ENCODE measurements around the gene POU2AF1. TPM values are rescaled to one million over a fixed set of nuclear protein-coding genes. Genes with fewer than 3 reads are reported as not detected.

POU2AF1 gene
- total RNA-seq, 1 donor from 2014 or later = not detected

GRCh38 chr11:111363985-111364384, 15.1 kb downstream of the POU2AF1 start:
- no peak overlapping the region for H3K4me3 Mint-ChIP-seq (ENCODE audit: unreplicated experiment)
- H3K36me3 Mint-ChIP-seq (ENCODE audit: low read depth) = no peaks in the 10 kb centered on the region
- H3K4me1 Mint-ChIP-seq (ENCODE audit: low read depth) = no peaks in the 10 kb centered on the region
- H3K27ac Mint-ChIP-seq (ENCODE audit: unreplicated experiment) = no peak overlapping the region
- peaks cover 7% of the 10 kb centered on the region for H3K27me3 Mint-ChIP-seq (ENCODE audit: low read depth)
- DNase-seq (ENCODE audit: low spot score) = no peak
- no peak for TF ChIP-seq CTCF (IDR thresholded peaks at IDR 0.05)
- H3K9me3 Mint-ChIP-seq (ENCODE audit: low read depth) = no peaks in the 10 kb centered on the region

GRCh38 chr11:111362887-111363411, 16.1 kb downstream of the POU2AF1 start:
- Mint-ChIP-seq H3K4me1 (ENCODE audit: low read depth) (no peaks in the 10 kb centered on the region), H3K36me3 (ENCODE audit: low read depth) (no peaks in the 10 kb centered on the region), H3K27me3 (ENCODE audit: low read depth) (peaks cover 7% of the 10 kb centered on the region), H3K4me3 (ENCODE audit: unreplicated experiment) (no peak overlapping the region), H3K9me3 (ENCODE audit: low read depth) (no peaks in the 10 kb centered on the region), H3K27ac (ENCODE audit: unreplicated experiment) (no peak overlapping the region)
- DNase-seq (ENCODE audit: low spot score) = no peak
- no peak for TF ChIP-seq CTCF (IDR thresholded peaks at IDR 0.05)

GRCh38 chr11:111361874-111362273, 17.2 kb downstream of the POU2AF1 start:
- Mint-ChIP-seq H3K9me3 (ENCODE audit: low read depth) (no peaks in the 10 kb centered on the region), H3K36me3 (ENCODE audit: low read depth) (no peaks in the 10 kb centered on the region), H3K27ac (ENCODE audit: unreplicated experiment) (no peak overlapping the region), H3K4me3 (ENCODE audit: unreplicated experiment) (no peak overlapping the region), H3K4me1 (ENCODE audit: low read depth) (no peaks in the 10 kb centered on the region), H3K27me3 (ENCODE audit: low read depth) (peaks cover 5% of the 10 kb centered on the region)
- DNase-seq (ENCODE audit: low spot score) = no peak
- no peak for TF ChIP-seq CTCF (IDR thresholded peaks at IDR 0.05)

- H3K36me3 Mint-ChIP-seq (ENCODE audit: low read depth) = no peaks in the 10 kb centered on the region
- H3K27me3 Mint-ChIP-seq (ENCODE audit: low read depth) = peaks cover 5% of the 10 kb centered on the region
- H3K4me1 Mint-ChIP-seq (ENCODE audit: low read depth) = no peaks in the 10 kb centered on the region
- no peaks in the 10 kb centered on the region for H3K9me3 Mint-ChIP-seq (ENCODE audit: low read depth)
- no peak overlapping the region for H3K4me3 Mint-ChIP-seq (ENCODE audit: unreplicated experiment)
- DNase-seq (ENCODE audit: low spot score) = no peak
- TF ChIP-seq CTCF (IDR thresholded peaks at IDR 0.05) = no peak
- H3K27ac Mint-ChIP-seq (ENCODE audit: unreplicated experiment) = no peak overlapping the region
Measured at GRCh38 chr11:111361052-111361801, 17.8 kb downstream of the POU2AF1 start.

- Mint-ChIP-seq H3K4me3 (ENCODE audit: unreplicated experiment) (no peak overlapping the region), H3K9me3 (ENCODE audit: low read depth) (no peaks in the 10 kb centered on the region), H3K4me1 (ENCODE audit: low read depth) (no peaks in the 10 kb centered on the region), H3K27me3 (ENCODE audit: low read depth) (peaks cover 4% of the 10 kb centered on the region), H3K27ac (ENCODE audit: unreplicated experiment) (no peak overlapping the region), H3K36me3 (ENCODE audit: low read depth) (no peaks in the 10 kb centered on the region)
- no peak for TF ChIP-seq CTCF (IDR thresholded peaks at IDR 0.05)
- DNase-seq (ENCODE audit: low spot score) = no peak
Measured at GRCh38 chr11:111360150-111361043, 18.7 kb downstream of the POU2AF1 start.

All from chondrocyte (in vitro differentiated cells).